Measurements from ENCODE around the gene PET100. TPM values are rescaled to one million over a fixed set of nuclear protein-coding genes. Genes with fewer than 3 reads are reported as not detected.

Gene PET100
- total and polyA plus RNA-seq, 2 experiments from 2014 or later, result 29.4 to 296 TPM

- no peak for TF ChIP-seq EZH2phosphoT487 (IDR thresholded peaks at IDR 0.05; ENCODE audit: low read depth, severe bottlenecking, unreplicated experiment)
- TF ChIP-seq EZH2 (IDR thresholded peaks at IDR 0.05; ENCODE audit: borderline replicate concordance), result no peak
- TF ChIP-seq, protein P1, sequence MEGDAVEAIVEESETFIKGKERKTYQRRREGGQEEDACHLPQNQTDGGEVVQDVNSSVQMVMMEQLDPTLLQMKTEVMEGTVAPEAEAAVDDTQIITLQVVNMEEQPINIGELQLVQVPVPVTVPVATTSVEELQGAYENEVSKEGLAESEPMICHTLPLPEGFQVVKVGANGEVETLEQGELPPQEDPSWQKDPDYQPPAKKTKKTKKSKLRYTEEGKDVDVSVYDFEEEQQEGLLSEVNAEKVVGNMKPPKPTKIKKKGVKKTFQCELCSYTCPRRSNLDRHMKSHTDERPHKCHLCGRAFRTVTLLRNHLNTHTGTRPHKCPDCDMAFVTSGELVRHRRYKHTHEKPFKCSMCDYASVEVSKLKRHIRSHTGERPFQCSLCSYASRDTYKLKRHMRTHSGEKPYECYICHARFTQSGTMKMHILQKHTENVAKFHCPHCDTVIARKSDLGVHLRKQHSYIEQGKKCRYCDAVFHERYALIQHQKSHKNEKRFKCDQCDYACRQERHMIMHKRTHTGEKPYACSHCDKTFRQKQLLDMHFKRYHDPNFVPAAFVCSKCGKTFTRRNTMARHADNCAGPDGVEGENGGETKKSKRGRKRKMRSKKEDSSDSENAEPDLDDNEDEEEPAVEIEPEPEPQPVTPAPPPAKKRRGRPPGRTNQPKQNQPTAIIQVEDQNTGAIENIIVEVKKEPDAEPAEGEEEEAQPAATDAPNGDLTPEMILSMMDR (IDR thresholded peaks at IDR 0.05; ENCODE audit: poor library complexity), result no peak
- Histone ChIP-seq H3K9me2 (replicated peaks; ENCODE audit: insufficient read depth) (no peaks in the 10 kb centered on the region), H4K20me1 (ENCODE audit: insufficient read depth, poor library complexity, severe bottlenecking) (peaks cover 68% of the 10 kb centered on the region), H3K4me3 (no peak overlapping the region), H3K27me3 (no peaks in the 10 kb centered on the region), H3K4me2 (no peak overlapping the region), H3K36me3 (replicated peaks; ENCODE audit: insufficient read depth, low read depth) (no peaks in the 10 kb centered on the region), H3K9me3 (ENCODE audit: low read depth) (no peaks in the 10 kb centered on the region), H3K79me2 (peaks cover 52% of the 10 kb centered on the region), H3K27ac (no peak overlapping the region), H3K4me1 (ENCODE audit: insufficient read depth) (no peaks in the 10 kb centered on the region), H2AFZ (no peak overlapping the region)
- 92% methylated on average over 9 of the region's 14 CpGs for WGBS (ENCODE audit: low lambda C conversion rate, missing lambda C conversion rate)
- DNase-seq (ENCODE audit: low spot score), result no peak
These were observed 23.9 kb upstream of the PET100 start for GRCh38 chr19:7605490-7606222.

GRCh38 chr19:7606289-7606688 lies 23.3 kb upstream of the PET100 start:
- no peak for DNase-seq (ENCODE audit: low spot score)
- Histone ChIP-seq H3K36me3 (replicated peaks; ENCODE audit: insufficient read depth, low read depth) (no peaks in the 10 kb centered on the region), H3K4me2 (no peak overlapping the region)

DNA sequence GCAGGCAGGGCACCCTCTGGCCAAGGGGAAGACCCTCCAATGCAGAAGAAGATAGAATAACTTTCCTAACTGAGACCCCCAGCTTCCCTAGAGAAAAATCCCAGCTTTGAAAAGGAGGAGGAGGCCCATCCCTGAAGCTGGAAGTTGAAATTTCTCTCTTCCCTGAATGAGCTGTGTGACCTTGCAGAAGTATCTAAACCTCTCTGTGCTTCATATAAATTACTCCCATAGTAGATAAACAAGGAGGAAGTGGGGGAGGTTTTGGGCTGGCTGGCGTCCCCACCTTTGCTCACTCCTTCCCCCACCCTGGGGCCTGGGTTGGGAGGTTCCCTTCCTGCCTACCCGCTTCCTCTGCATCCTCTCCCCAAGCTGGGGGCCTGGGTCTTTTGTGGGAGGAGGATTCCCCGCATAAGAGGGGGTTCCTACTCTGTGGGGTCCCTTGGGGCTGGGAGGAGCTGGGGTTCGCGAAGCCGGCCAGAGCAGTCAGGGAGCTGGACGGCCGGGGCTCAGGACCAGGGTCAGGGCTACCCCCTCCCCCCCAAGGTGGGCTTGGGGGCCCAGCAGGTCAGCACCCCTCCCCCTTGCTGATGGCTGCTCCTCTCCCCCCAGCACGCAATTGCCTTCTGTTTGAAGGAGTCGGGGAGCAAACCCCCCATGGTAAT lies 22.2 kb upstream of the PET100 start:
- TF ChIP-seq EZH2phosphoT487 (IDR thresholded peaks at IDR 0.05; ENCODE audit: low read depth, severe bottlenecking, unreplicated experiment) (no peak), EZH2 (IDR thresholded peaks at IDR 0.05; ENCODE audit: borderline replicate concordance) (no peak)
- TF ChIP-seq, protein P1 (IDR thresholded peaks at IDR 0.05; ENCODE audit: poor library complexity), result no peak
- no peaks in the 10 kb centered on the region for H3K9me3 ChIP-seq (ENCODE audit: low read depth)
- H3K27me3 ChIP-seq, result no peaks in the 10 kb centered on the region
- no peaks in the 10 kb centered on the region for H3K36me3 ChIP-seq (replicated peaks; ENCODE audit: insufficient read depth, low read depth)
- peaks cover 35% of the 10 kb centered on the region for H3K79me2 ChIP-seq
- H3K9me2 ChIP-seq (replicated peaks; ENCODE audit: insufficient read depth), result no peaks in the 10 kb centered on the region
- H3K27ac ChIP-seq, result no peak overlapping the region
- no peak overlapping the region for H3K4me2 ChIP-seq
- no peak overlapping the region for H3K4me3 ChIP-seq
- WGBS (ENCODE audit: low lambda C conversion rate, missing lambda C conversion rate), result 92% methylated on average over 6 of the region's 10 CpGs
- no peak for DNase-seq (ENCODE audit: low spot score)
- H4K20me1 ChIP-seq (ENCODE audit: insufficient read depth, poor library complexity, severe bottlenecking), result peaks cover 51% of the 10 kb centered on the region
- H3K4me1 ChIP-seq (ENCODE audit: insufficient read depth), result no peaks in the 10 kb centered on the region
- H2AFZ ChIP-seq, result no peak overlapping the region

More at GRCh38 chr19:7606289-7606688, 23.3 kb upstream of the PET100 start:
- Histone ChIP-seq H3K9me3 (ENCODE audit: low read depth) (no peaks in the 10 kb centered on the region), H4K20me1 (ENCODE audit: insufficient read depth, poor library complexity, severe bottlenecking) (peaks cover 61% of the 10 kb centered on the region), H3K9me2 (replicated peaks; ENCODE audit: insufficient read depth) (no peaks in the 10 kb centered on the region), H3K4me1 (ENCODE audit: insufficient read depth) (no peaks in the 10 kb centered on the region), H3K27me3 (no peaks in the 10 kb centered on the region), H3K27ac (no peak overlapping the region), H3K4me3 (no peak overlapping the region), H3K79me2 (peaks cover 46% of the 10 kb centered on the region), H2AFZ (no peak overlapping the region)
- 92% methylated on average over 17 of the region's 17 CpGs for WGBS (ENCODE audit: low lambda C conversion rate, missing lambda C conversion rate)
- no peak for TF ChIP-seq EZH2 (IDR thresholded peaks at IDR 0.05; ENCODE audit: borderline replicate concordance)
- TF ChIP-seq, protein P1 (IDR thresholded peaks at IDR 0.05; ENCODE audit: poor library complexity), result no peak
- TF ChIP-seq EZH2phosphoT487 (IDR thresholded peaks at IDR 0.05; ENCODE audit: low read depth, severe bottlenecking, unreplicated experiment), result no peak
